Esophagus muscularis mucosa (tissue), 4 donors: ENCODE results near the gene PPIL1.

Experiments used
- EP300 ChIP-seq: sonication (generic); formaldehyde crosslinking; IDR thresholded peaks from one replicate; pipeline ENCODE4 v1.6.1; 2017; ENCODE audit warnings: antibody characterized with exemption
- POLR2A ChIP-seq: fragments of 450-650 bp; IDR thresholded peaks from one replicate; pipeline ENCODE4 v1.6.1; 2017; ENCODE audit warnings: antibody characterized with exemption, moderate library complexity, mild to moderate bottlenecking, low read depth
- POLR2AphosphoS5 ChIP-seq, 2 donors: sonication (generic); formaldehyde crosslinking; IDR thresholded peaks; one replicate each; pipeline ENCODE4 v1.6.1; 2017; ENCODE audit warnings: antibody characterized with exemption in 2 of 2
- TF ChIP-seq, protein P1 (sequence below), 3 experiments: fragments of 200-600 bp in 2 of 3; fragments of 450-650 bp in 1 of 3; sonication (generic) in 2 of 3; IDR thresholded peaks; one replicate each; pipeline ENCODE4 v1.5.1; 2017 to 2019; ENCODE audit warnings: antibody characterized with exemption in 3 of 3, mild to moderate bottlenecking in 2 of 3, moderate library complexity in 1 of 3

DNA sequence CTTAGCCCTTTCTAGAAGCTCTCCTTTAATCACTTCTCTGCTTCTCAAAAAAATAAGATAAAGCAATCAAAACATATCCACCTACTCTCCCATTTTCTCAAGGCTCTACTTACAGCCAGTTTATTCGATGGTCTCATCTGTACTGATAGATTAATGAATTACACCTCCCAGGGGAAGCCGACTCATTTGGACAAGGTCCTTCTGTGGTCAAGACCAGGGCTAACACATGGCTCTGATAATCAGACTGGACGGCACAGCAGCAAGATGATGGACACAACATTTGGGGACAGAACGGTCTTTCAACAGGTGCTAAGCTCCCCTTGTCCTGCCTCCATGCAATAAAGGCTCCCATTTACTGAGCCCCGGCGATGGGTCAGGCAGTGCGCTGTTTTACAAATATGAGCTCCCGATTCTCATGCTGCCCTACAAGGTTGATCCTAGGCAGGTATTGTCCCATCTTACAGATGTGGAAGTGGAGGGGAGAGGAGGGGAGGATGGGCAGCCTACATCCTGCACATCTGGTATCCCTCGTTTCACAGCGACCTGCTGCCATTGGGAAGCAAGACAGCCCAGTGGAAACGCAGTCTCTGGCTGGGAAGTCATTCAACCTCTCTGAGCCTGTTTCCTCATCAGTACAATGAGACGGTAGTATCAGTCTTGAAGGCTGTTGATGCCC, 51.0 kb downstream of the PPIL1 start:
- TF ChIP-seq POLR2AphosphoS5 (IDR thresholded peaks at IDR 0.05) = no peak
- TF ChIP-seq, protein P1, sequence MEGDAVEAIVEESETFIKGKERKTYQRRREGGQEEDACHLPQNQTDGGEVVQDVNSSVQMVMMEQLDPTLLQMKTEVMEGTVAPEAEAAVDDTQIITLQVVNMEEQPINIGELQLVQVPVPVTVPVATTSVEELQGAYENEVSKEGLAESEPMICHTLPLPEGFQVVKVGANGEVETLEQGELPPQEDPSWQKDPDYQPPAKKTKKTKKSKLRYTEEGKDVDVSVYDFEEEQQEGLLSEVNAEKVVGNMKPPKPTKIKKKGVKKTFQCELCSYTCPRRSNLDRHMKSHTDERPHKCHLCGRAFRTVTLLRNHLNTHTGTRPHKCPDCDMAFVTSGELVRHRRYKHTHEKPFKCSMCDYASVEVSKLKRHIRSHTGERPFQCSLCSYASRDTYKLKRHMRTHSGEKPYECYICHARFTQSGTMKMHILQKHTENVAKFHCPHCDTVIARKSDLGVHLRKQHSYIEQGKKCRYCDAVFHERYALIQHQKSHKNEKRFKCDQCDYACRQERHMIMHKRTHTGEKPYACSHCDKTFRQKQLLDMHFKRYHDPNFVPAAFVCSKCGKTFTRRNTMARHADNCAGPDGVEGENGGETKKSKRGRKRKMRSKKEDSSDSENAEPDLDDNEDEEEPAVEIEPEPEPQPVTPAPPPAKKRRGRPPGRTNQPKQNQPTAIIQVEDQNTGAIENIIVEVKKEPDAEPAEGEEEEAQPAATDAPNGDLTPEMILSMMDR (IDR thresholded peaks at IDR 0.05) = no peak
- no peak for TF ChIP-seq POLR2A
- no peak for TF ChIP-seq EP300
